ENCODE measurements around the gene LCT.
A peak's percentile ranks its signal among the peaks of the same experiment; 100 is the strongest.

The LCT gene

GRCh38 chr2:135803278-135803677 lies 33.7 kb downstream of the LCT start:
- TF ChIP-seq, protein P1, sequence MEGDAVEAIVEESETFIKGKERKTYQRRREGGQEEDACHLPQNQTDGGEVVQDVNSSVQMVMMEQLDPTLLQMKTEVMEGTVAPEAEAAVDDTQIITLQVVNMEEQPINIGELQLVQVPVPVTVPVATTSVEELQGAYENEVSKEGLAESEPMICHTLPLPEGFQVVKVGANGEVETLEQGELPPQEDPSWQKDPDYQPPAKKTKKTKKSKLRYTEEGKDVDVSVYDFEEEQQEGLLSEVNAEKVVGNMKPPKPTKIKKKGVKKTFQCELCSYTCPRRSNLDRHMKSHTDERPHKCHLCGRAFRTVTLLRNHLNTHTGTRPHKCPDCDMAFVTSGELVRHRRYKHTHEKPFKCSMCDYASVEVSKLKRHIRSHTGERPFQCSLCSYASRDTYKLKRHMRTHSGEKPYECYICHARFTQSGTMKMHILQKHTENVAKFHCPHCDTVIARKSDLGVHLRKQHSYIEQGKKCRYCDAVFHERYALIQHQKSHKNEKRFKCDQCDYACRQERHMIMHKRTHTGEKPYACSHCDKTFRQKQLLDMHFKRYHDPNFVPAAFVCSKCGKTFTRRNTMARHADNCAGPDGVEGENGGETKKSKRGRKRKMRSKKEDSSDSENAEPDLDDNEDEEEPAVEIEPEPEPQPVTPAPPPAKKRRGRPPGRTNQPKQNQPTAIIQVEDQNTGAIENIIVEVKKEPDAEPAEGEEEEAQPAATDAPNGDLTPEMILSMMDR (IDR thresholded peaks at IDR 0.05; ENCODE audit: low read depth, low read length), result no peak
- DNase-seq (ENCODE audit: extremely low read depth, low read depth), result no peak

- no peak for DNase-seq (ENCODE audit: extremely low read depth, low read depth)
- TF ChIP-seq, protein P1 (IDR thresholded peaks at IDR 0.05; ENCODE audit: low read depth, low read length), result no peak
Measured at GRCh38 chr2:135802350-135802749, 34.6 kb downstream of the LCT start.

DNA sequence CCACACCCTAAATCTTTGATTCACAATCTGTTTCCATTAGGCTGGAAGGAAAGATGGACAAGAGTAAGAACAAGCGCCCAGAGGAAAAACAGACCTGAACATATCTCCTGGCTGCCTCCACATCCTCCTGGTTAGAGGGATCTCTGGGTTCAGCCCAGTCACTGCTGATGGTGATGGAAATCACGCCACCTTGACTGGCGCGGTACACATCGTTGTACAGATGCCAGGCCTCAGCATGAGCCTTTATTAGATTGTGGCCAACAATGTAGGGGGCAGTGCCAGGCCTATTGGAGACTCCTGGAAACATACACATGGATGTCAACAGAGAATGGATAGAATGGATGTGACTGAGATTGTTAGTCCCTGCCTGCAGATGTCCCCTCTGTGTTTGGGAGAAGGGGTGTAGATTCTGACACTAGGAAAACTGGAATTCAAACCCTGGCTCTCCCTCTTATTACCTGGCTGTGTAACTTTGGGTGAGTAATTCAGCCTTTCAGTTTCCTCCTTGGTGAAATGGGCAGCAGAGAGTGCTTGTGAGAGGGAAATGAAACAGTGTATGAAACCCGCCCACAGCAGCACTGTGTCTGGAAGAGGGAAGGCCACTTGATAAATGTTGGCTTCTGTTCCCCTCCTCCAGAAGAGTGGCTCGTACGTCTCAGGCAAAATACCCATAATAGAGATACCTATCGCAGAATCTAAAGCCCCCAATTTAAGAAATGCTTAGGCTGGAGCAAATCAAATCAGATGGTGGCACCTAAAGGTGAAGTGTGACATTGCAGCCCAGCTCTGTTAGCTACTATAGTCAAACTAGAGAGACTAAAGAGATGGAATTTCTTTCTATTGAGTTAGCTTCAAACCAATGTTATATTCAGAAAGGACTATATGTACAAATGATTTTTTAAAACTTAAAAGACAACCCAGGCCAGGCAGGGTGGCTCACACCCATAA lies 36.2 kb downstream of the LCT start:
- TF ChIP-seq, protein P1 (IDR thresholded peaks at IDR 0.05; ENCODE audit: low read depth, low read length), result no peak
- no peak for DNase-seq (ENCODE audit: extremely low read depth, low read depth)

DNA sequence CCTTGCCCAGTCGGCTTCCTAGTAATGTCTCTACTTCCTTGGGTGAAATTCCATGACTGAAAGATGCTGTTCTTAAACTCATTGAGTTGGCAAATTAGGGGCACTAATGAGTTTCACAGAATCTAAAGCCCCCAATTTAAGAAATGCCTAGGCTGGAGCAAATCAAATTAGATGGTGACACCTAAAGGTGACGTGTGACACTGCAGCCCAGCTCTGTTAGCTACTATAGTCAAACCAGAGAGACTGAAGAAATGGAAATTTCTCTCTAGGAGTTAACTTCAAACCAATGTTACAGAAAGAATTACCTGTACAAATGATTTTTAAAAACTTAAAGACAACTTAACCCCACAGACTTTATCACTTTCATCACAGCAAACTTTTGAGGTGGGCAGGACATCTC lies 37.2 kb downstream of the LCT start:
- DNase-seq (ENCODE audit: extremely low read depth, low read depth), result no peak
- TF ChIP-seq, protein P1 (IDR thresholded peaks at IDR 0.05; ENCODE audit: low read depth, low read length), result no peak

GRCh38 chr2:135798762-135799161 lies 38.2 kb downstream of the LCT start:
- TF ChIP-seq, protein P1 (IDR thresholded peaks at IDR 0.05; ENCODE audit: low read depth, low read length), result peak; percentile 10
- no peak for DNase-seq (ENCODE audit: extremely low read depth, low read depth)

DNA sequence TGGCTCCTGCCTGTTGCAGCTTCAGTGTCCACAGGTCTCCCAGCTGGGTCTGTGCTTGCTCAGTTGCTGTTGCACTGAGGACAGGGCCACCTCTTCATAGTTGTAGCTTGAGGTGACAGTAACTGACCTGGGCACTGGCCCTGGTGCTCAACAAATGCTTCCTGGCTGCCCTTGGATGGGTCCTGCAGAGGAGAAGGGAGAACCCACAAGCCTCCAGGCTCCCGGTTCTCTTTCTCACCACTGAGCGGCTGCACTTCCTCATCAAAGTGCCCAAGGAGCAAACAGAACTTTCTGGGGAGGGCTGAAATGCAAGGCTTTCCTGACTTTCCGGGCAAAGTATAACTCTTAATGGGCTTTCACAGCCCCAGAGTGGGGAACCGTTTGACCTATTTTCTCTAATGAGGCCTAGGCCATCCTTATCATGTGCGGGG lies 38.7 kb downstream of the LCT start:
- TF ChIP-seq, protein P1 (IDR thresholded peaks at IDR 0.05; ENCODE audit: low read depth, low read length), result no peak
- DNase-seq (ENCODE audit: extremely low read depth, low read depth), result no peak

- TF ChIP-seq, protein P1 (IDR thresholded peaks at IDR 0.05; ENCODE audit: low read depth, low read length), result peak; percentile 97
- peak; percentile 36 for DNase-seq (ENCODE audit: extremely low read depth, low read depth)
Measured at GRCh38 chr2:135797497-135798274, 39.3 kb downstream of the LCT start.

Measured in AG09319 (cell line).